ENCODE data around the gene DENND1B.
"Not testable (repeated sequence)": the region's sequence is repeated elsewhere in the genome, so short reads cannot be mapped to it uniquely, and the experiment has no call there.

Gene DENND1B

DNA sequence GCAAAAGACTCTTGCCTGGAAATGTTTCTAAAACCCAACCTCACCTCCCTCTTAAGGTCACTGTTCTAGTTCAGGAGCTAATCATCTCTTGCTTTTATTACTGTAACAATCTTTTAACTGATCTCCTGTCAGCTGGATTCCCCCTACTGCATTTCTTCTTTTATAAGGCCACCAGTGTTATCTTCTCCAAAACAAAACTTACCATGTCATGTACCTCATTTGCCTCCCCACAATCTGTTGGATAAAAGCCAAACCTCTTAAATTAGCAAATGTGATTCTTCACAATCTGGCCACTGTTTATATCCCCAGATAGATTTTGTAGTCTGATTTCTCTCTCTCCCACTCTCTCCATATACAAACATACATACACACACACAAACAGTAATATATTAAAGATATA, 143.3 kb downstream of the DENND1B start:
- DNase-seq (ENCODE audit: low spot score) = no peak

DNA sequence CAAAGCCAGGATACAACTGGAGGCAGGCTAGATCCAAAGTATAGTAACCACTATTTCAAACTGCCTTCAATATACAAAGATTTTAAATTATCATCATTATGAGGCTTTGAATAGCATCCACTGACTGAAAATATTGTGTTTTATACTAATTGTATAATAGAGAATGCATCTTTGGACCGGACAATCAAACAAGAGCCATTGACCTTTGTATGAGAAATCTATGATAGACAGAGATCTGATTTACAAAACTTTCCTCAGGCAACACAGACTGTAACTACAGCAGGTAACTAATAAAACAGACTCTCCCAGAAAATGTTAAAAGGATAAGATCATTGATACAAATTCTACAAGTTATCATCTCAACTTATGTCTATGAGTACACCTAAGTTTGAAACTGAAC, 152.9 kb downstream of the DENND1B start:
- no peak for DNase-seq (ENCODE audit: low spot score)

GRCh38 chr1:197621761-197622160, 153.5 kb downstream of the DENND1B start:
- no peak for DNase-seq (ENCODE audit: low spot score)

GRCh38 chr1:197620714-197621163, 154.5 kb downstream of the DENND1B start:
- no peak for DNase-seq (ENCODE audit: low spot score)

- no peak for DNase-seq (ENCODE audit: low spot score)
Measured at GRCh38 chr1:197619008-197619640, 156.2 kb downstream of the DENND1B start.

- no peak for DNase-seq (ENCODE audit: low spot score)
Measured at GRCh38 chr1:197618061-197618460, 157.2 kb downstream of the DENND1B start.

DNA sequence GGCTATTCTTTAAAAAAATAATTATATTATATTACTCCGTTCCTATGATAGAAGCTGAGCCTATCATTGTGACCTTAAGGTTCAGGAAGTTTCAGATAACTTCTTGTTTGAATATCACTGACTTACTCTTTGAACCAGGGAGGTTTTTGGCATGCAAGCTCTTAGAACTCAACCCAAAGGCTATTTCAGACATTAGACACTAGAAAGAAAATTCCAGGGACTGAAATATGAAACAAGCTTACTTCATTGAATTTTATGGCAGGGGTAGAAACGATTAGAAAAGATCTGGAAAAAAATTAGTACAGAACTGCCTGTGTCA, 159.6 kb downstream of the DENND1B start:
- DNase-seq (ENCODE audit: low spot score) = no peak

DNA sequence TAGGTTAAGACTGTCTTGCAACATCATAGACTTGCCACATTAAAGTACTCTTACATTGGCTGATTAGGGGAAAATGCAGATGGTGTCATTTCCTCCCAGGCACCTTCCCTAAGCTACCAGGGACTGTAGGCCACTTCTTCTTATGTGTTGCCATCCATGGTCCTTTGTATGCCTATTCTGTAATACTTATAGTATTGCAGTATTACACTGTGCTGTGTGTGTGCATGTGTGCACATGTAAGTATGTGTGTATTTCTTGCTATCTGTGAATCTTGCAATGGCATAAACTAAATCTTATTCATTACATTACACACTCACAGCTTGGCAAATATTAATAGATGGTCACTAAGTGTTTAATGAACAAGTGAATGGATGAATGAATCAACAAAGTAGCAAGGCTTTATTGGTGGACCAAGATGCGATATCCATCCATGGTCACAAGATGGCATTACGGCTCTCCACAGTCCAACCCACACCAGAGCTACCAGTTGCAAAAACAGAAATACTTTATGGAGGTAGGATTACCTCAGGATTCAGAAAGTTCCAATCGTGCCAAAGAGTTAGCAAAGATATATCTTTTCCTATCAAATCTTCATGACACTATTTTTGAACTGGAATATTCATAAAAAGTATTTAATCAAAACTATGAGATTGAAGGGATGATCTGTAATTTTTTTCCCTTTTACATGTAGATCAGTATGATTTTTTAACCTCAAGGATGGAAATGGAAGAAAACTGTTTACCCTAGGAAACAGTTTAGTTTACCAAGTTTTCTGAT, 160.2 kb downstream of the DENND1B start:
- DNase-seq (ENCODE audit: low spot score) = peak; percentile 30

DNA sequence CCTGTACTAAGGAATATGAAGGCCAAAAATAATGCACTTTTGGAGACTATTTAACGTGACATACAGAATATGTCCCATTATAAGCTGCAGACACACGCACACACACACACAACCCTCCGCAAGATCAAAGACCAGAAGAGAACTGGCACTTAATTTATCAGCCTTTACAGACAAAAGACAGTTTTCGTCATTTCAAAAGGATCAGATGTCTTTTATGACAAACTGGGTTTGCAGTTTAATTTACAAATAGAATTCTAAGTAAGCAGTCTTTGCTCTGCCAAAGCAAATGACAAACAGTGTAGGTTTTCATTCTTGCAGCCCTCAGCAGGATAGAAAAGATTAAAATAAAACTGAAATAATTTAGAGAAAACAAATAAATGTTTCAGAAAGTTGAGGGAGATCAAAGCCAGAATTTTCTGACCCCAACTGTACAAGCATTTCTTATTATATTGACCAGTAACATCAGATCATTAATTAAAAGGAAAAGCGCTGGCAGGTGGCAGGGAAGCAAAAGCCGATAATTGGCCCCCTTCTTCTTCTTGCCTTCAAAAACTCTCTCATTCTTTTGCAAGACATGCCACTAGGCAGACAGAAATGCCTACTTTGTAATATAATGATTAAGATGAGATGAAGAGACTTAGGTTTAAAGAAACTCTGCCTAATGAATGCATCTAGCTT, 169.0 kb downstream of the DENND1B start:
- no peak for DNase-seq (ENCODE audit: low spot score)

GRCh38 chr1:197604302-197604701, 171.0 kb downstream of the DENND1B start:
- DNase-seq (ENCODE audit: low spot score) = no peak

DNA sequence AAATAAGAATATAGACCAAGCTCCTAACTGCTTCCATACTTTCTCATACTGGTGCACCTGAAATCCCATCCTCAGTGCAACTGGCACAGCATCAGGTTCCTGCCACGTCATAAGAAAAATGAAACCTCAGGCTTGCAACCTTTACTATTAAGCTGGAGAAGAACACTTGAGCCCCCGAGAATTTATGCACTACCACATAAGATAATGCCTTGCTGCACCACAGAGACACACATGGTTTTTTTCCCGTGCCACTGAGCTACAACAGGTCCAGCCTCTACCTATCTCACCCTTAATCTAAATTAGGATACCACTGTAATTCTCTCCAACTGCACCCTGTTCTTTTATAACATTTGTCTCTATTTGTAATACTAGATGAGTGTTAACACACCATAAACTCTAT, 174.5 kb downstream of the DENND1B start:
- no peak for DNase-seq (ENCODE audit: low spot score)

- no peak for DNase-seq (ENCODE audit: low spot score)
Measured at GRCh38 chr1:197599789-197600188, 175.5 kb downstream of the DENND1B start.

DNA sequence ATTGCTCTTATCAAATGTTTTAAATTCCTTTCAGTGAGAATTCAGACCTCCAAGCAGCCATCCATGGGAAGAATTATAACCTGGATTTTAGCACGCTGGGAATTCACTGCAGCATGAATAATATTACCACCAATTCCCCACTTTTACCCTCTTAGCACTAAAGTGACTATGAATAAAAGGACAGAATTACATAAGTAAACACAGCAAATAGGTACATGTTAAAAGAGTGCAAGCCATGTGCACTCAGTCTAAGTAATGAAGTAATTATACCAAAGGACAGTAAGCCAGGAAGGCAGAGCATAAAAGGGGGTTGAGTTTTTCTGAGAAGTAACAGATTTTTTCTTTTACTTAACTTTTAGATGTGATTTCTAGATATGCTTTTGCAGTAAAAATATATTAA, 176.3 kb downstream of the DENND1B start:
- no peak for DNase-seq (ENCODE audit: low spot score)

GRCh38 chr1:197595304-197595904, 179.9 kb downstream of the DENND1B start:
- no peak for DNase-seq (ENCODE audit: low spot score)

DNA sequence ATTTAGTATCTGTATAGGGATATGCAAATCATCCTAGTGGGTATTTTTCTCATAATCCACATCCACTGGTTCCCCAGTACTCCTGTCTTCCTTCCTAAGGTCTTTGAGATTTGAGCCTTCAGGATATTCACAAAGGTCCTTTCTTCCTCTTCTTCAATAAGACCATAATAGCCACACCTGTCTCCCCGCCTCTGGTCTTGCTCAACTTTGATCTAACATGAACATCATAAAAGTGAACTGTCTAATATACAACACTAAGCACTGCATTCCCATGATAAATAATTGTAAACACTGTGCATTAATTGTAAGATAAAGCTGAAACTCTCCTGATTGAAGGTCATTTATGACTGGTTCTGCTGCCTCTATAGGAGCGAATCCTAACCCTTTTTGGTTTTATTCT, 184.6 kb downstream of the DENND1B start:
- no peak for DNase-seq (ENCODE audit: low spot score)

DNA sequence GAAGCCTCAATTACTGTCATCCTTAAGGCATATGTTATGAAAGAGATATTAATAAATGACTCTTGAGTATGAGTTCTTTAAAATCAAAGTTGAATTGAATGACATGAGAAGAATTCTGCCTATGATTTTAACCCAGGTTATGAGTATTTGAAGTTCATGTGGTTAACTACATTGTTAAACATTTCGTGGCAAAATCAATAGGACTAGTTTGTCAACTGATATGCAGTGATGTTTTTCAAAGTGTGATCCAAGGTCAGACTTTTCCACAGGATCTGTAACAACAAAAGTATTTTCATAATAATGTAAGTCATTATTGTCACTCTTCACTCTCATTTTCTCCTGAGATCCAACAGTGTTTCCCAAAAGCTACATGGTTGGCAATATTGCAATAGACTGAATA, 189.5 kb downstream of the DENND1B start:
- DNase-seq (ENCODE audit: low spot score) = no peak

DNA sequence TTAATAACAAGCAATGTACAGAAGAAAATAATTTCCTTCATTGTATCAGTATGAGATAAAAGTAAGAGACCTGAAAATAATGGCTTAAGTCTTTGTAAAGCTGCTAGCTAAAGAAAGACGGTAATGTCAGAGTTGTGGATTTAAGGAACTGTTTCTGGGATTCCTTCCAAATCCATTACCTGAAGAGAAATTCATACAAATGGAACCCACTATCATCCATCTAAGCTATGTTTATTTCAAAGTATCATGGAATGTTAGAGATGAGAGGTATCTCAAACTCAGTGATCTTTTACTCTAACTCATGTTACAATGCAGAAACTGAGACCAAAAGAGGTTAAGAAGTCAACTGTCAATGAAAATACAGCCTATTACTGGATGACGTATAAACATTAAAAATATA, 197.7 kb downstream of the DENND1B start:
- DNase-seq (ENCODE audit: low spot score) = no peak

DNA sequence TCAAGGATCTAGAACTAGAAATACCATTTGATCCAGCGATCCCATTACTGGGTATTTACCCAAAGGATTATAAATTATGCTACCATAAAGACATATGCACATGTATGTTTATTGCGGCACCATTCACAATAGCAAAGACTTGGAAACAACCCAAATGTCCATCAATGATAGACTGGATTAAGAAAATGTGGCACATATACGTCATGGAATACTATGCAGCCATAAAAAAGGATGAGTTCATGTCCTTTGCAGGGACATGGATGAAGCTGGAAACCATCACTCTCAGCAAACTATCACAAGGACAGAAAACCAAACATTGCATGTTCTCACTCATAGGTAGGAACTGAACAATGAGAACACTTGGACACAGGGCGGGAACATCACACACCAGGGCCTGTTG, 199.7 kb downstream of the DENND1B start:
- not testable (repeated sequence) for DNase-seq (ENCODE audit: low spot score)

- no peak for DNase-seq (ENCODE audit: low spot score)
Measured at GRCh38 chr1:197572169-197572568, 203.1 kb downstream of the DENND1B start.

DNA sequence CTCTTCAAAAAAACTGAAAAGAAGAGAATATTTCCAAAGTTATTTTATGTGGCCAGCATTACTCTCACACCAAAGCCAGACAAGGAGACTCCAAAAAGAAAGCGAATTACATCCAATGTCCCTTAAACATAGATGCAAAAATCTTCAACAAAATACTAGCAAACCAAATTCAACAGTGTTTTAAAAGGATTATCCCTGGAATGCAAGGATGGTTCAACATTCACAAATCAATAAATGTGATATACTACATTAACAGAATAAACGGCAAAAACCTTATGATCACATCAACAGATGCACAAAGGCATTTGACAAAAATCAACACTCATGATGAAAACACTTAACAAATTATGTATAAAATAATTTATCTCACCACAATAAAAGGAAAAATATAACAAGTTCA, 207.8 kb downstream of the DENND1B start:
- no peak for DNase-seq (ENCODE audit: low spot score)

DNA sequence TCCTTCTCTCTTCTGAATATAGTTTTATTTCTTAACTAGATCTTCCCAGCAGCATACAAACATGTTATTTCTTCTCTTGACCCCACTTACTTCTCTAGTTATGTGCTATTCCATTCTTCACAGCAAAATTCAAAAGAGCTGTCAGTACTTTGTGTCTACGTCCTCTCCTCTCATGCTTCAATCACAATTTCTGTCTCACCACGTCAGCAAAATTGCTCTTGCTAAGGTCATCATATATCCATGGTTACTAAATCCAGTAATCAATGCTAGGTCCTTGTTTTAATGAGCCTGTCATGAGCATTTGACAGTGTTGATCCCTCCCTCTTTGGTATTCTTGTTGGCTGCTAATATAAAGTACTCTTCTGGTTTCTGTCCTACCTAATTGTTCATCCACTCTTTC, 214.2 kb downstream of the DENND1B start:
- DNase-seq (ENCODE audit: low spot score) = no peak

DNA sequence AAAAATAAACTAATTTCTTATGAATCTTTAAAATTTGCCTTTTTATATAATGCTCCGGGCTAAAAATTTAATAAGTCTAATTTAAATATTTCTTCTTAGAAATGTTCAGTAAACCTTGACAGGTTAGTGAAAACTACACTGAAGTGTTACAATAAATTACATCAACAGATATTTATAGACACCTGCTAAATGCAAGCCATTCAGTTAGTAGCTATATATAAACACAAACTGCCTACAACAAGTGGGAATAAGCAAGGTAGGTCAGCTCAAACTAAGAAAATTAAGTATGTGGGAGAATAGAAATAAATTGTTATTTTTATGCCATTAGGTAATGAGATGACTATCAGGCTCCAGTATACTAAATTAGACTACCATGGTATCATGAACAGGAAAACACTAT, 215.6 kb downstream of the DENND1B start:
- no peak for DNase-seq (ENCODE audit: low spot score)

GRCh38 chr1:197559244-197559643, 216.0 kb downstream of the DENND1B start:
- DNase-seq (ENCODE audit: low spot score) = no peak
